GM12878 (cell line): ENCODE results near the gene ZNF804A. TPM values are rescaled to one million over a fixed set of nuclear protein-coding genes. Genes with fewer than 3 reads are reported as not detected.

ENCODE experiments used
- ATAC-seq: fragments of 200-7000 bp; cut with Tn5 transposase; 3 replicates; pipeline ENCODE4 v1.9.1; 2020; ENCODE audit warnings: mild to moderate bottlenecking, moderate library complexity
- BruUV-seq: library from RNA; stranded (reverse); fragments of 400-500 nt; replicated peaks from 2 replicates; lab custom pipeline; 2021; lab: Mats Ljungman, UMichigan
- CTCF ChIA-PET: fragments of 300-600 bp; sonication (Branson Sonifier 250); formaldehyde crosslinking; extraction: SDS; loops from one replicate; lab custom pipeline; 2021; ENCODE audit warnings: inconsistent platforms; lab: Yijun Ruan, JAX
- POLR2A ChIA-PET: fragments of 350-600 bp; formaldehyde crosslinking; extraction: SDS; loops from one replicate; lab custom pipeline; 2021; ENCODE audit warnings: inconsistent platforms; lab: Charles Lee
- RAD21 ChIA-PET: fragments of 300-600 bp; sonication (Branson Sonifier 250); formaldehyde crosslinking; loops from one replicate; lab custom pipeline; 2023; ENCODE audit warnings: antibody characterized with exemption; ENCODE audit not compliant: unreplicated experiment; lab: Charles Lee
- SMC1A ChIA-PET: fragments of 300-600 bp; sonication (Branson Sonifier 250); formaldehyde crosslinking; loops from one replicate; lab custom pipeline; 2023; ENCODE audit not compliant: unreplicated experiment, uncharacterized antibody; lab: Charles Lee
- DNase-seq: peaks from one replicate; pipeline ENCODE4 v3.0.0-alpha.2; 2011; ENCODE audit warnings: low read depth, low spot score
- FAIRE-seq: peaks from 3 replicates; lab custom pipeline; 2011; peaks lifted over from hg19 to GRCh38; lab: Jason Lieb, UNC
- H2AFZ ChIP-seq: 2 replicates; pipeline ENCODE4 v1.6.0; 2011; ENCODE audit warnings: low read depth, low read length, control low read depth; ENCODE audit not compliant: control insufficient read depth
- H3K27ac ChIP-seq: 2 replicates; pipeline ENCODE4 v1.5.1; 2011; ENCODE audit warnings: control low read depth; ENCODE audit not compliant: control insufficient read depth, insufficient read depth
- H3K27me3 ChIP-seq, 2 experiments: replicated peaks in 1 of 2; 2 replicates each; pipeline versions ENCODE4 v1.6.0 to v1.6.1; 2011; ENCODE audit warnings: low read length in 1 of 2; ENCODE audit not compliant: control insufficient read depth in 2 of 2, insufficient read depth in 2 of 2
- H3K36me3 ChIP-seq, 2 experiments: 2 replicates each; pipeline ENCODE4 v1.5.1; 2011; ENCODE audit warnings: low read length in 1 of 2; ENCODE audit not compliant: control insufficient read depth in 2 of 2, insufficient read depth in 2 of 2
- H3K4me1 ChIP-seq: 2 replicates; pipeline ENCODE4 v1.6.1; 2011; ENCODE audit warnings: mild to moderate bottlenecking, low read length, moderate library complexity, mixed read lengths; ENCODE audit not compliant: control insufficient read depth, insufficient read depth
- H3K4me2 ChIP-seq: 2 replicates; pipeline ENCODE4 v1.6.0; 2011; ENCODE audit warnings: control low read depth; ENCODE audit not compliant: control insufficient read depth, insufficient read depth
- H3K4me3 ChIP-seq: fragments of 200-600 bp; sonication (generic); 2 replicates; pipeline ENCODE4 v1.5.1; 2016
- H3K79me2 ChIP-seq: 2 replicates; pipeline ENCODE4 v1.6.0; 2011; ENCODE audit warnings: low read length; ENCODE audit not compliant: control insufficient read depth, insufficient read depth
- H3K9ac ChIP-seq: 2 replicates; pipeline ENCODE4 v1.8.0; 2011; ENCODE audit warnings: low read length, control low read depth, mixed read lengths; ENCODE audit not compliant: control insufficient read depth, insufficient read depth
- H3K9me3 ChIP-seq: replicated peaks from 3 replicates; pipeline ENCODE4 v1.5.1; 2011; ENCODE audit warnings: mild to moderate bottlenecking, low read length; ENCODE audit not compliant: control insufficient read depth, insufficient read depth
- H4K20me1 ChIP-seq: 2 replicates; pipeline ENCODE4 v1.6.0; 2011; ENCODE audit not compliant: control insufficient read depth, insufficient read depth
- ASH2L ChIP-seq: fragments of 300-600, 200-600 bp; sonication (generic); IDR thresholded peaks from 2 replicates; pipeline ENCODE4 v1.6.1; 2017; ENCODE audit warnings: low read depth, mild to moderate bottlenecking, borderline replicate concordance
- BACH1 ChIP-seq: fragments of 450-650 bp; IDR thresholded peaks from 2 replicates; pipeline ENCODE4 v1.6.1; 2017; ENCODE audit warnings: mild to moderate bottlenecking, borderline replicate concordance
- BRCA1 ChIP-seq: IDR thresholded peaks from 2 replicates; pipeline ENCODE4 v1.6.1; 2011; ENCODE audit warnings: low read depth, low read length, improper control_type of control experiment
- CEBPB ChIP-seq, 2 experiments: fragments of 150-350 bp in 1 of 2; IDR thresholded peaks; 2 replicates each; pipeline ENCODE4 v1.6.1; 2012 to 2014; ENCODE audit warnings: low read depth in 2 of 2, low read length in 2 of 2, borderline replicate concordance in 1 of 2, inconsistent platforms in 1 of 2
- EP300 ChIP-seq, 2 experiments: fragments of 150-350 bp in 1 of 2; IDR thresholded peaks; 2 replicates each; pipeline ENCODE4 v1.6.1; 2011 to 2012; ENCODE audit warnings: low read depth in 2 of 2, low read length in 2 of 2, borderline replicate concordance in 1 of 2, improper control_type of control experiment in 1 of 2, inconsistent platforms in 1 of 2; ENCODE audit not compliant: control insufficient read depth in 1 of 2
- HCFC1 ChIP-seq: fragments of 150-350 bp; IDR thresholded peaks from 2 replicates; pipeline ENCODE4 v1.6.1; 2014; ENCODE audit warnings: low read length
- HDAC2 ChIP-seq: fragments of 200-600 bp; sonication (generic); IDR thresholded peaks from 2 replicates; pipeline ENCODE4 v1.6.1; 2017
- IRF4 ChIP-seq: IDR thresholded peaks from 2 replicates; pipeline ENCODE4 v1.6.1; 2011; ENCODE audit warnings: low read depth, low read length
- NFIC ChIP-seq: IDR thresholded peaks from 2 replicates; pipeline ENCODE4 v1.6.1; 2012; ENCODE audit warnings: low read depth, mild to moderate bottlenecking, inconsistent platforms, low read length, moderate library complexity
- NFXL1 ChIP-seq: fragments of 450-650 bp; IDR thresholded peaks from 2 replicates; pipeline ENCODE4 v1.6.1; 2017; ENCODE audit warnings: antibody characterized with exemption, mild to moderate bottlenecking, borderline replicate concordance
- PAX8 ChIP-seq: fragments of 450-650 bp; IDR thresholded peaks from 2 replicates; pipeline ENCODE4 v1.6.1; 2017; ENCODE audit warnings: mild to moderate bottlenecking, moderate library complexity
- RAD21 ChIP-seq: IDR thresholded peaks from 2 replicates; pipeline ENCODE4 v1.6.1; 2011; ENCODE audit warnings: mild to moderate bottlenecking, low read depth, low read length, moderate library complexity; ENCODE audit not compliant: insufficient read depth
- RFX5 ChIP-seq: IDR thresholded peaks from 2 replicates; pipeline ENCODE4 v1.6.1; 2011; ENCODE audit warnings: low read depth, low read length, improper control_type of control experiment
- SIX5 ChIP-seq: IDR thresholded peaks from 2 replicates; pipeline ENCODE4 v1.6.1; 2011; ENCODE audit warnings: mild to moderate bottlenecking, low read depth, low read length, moderate library complexity; ENCODE audit not compliant: severe bottlenecking
- ZSCAN29 ChIP-seq: fragments of 450-650 bp; IDR thresholded peaks from 2 replicates; pipeline ENCODE4 v1.6.1; 2017; ENCODE audit warnings: mild to moderate bottlenecking, moderate library complexity
- WGBS: methylation state at CpG from one replicate; pipeline ENCODE4 v1.1.6; 2016; ENCODE audit warnings: low lambda C conversion rate; ENCODE audit not compliant: insufficient replicate concordance, insufficient coverage; ENCODE audit errors: missing lambda C conversion rate; 5-methylcytosine and 5-hydroxymethylcytosine counted together
- in situ Hi-C: fragments of 300-500 bp; cut with MboI; formaldehyde crosslinking; loops from 9 replicates; pipeline ENCODE4 v1.14.3; 2018; ENCODE audit warnings: mixed read lengths
- intact Hi-C: fragments of 100-400 bp; cut with micrococcal nuclease; formaldehyde crosslinking; loops from one replicate; pipeline ENCODE4 v1.14.2; 2022; ENCODE audit not compliant: unreplicated experiment
- polyA plus RNA-seq, 11 experiments: library from polyadenylated mRNA; depleted of rRNA in 4 of 11; unstranded in 6 of 11; stranded (reverse) in 5 of 11; fragments of >200 nt; fragmentation: Nextera tagmentation in 4 of 11; fragmentation: Illumina TruSeq in 1 of 11; extraction: Ambion mirVana in 4 of 11; extraction: Trizol in 1 of 11; gene quantifications; 1 replicate in 1 of 11; 2 replicates in 10 of 11; pipeline versions ENCODE4 v1.2.1 to v1.2.3, GENCODE V29; 2011 to 2016; ENCODE audit warnings: inconsistent platforms in 2 of 11, missing spikeins in 2 of 11, low read depth in 1 of 11
- total RNA-seq, 4 experiments: library from RNA; depleted of rRNA in 3 of 4; stranded (reverse); fragments of >200 nt in 3 of 4; fragmentation: Illumina TruSeq in 1 of 4; extraction: Trizol in 1 of 4; gene quantifications; 2 replicates each; pipeline versions ENCODE4 v1.2.1 to v1.2.3, GENCODE V29; 2013 to 2021
- TF ChIP-seq, protein P1 (sequence below): fragments of 450-650 bp; IDR thresholded peaks from 2 replicates; pipeline ENCODE4 v1.6.1; 2018; ENCODE audit warnings: mild to moderate bottlenecking, low read depth, moderate library complexity; ENCODE audit not compliant: partially characterized antibody
- TF ChIP-seq, protein P2 (sequence below): IDR thresholded peaks from 2 replicates; pipeline ENCODE4 v1.6.1; 2012; ENCODE audit warnings: low read depth, low read length, improper control_type of control experiment

The ZNF804A gene
- total and polyA plus RNA-seq, 10 of the 15 experiments (the other 5 are each of a cell fraction or from before 2014, with no cell fraction given) = 0.19 to 2.3 (median 1.4) TPM

DNA sequence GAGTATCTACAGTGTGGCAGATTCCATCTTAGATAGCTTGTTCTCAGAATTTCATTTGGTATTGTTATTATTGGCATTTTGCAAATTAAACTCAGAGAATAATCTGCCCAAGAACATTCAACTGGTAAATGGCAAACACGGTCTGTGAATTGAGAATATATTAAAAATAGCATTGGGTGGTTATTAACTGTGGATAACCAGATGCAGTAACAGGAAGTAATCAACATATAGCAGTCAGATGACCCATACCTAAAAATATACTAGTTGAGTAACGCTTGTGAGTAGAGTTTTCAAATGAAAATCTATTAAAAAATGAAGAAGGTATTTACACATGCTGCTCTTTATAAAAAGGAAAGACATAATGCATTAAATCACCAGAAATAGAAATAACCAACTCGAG lies 129.5 kb downstream of the ZNF804A start:
- TF ChIP-seq HCFC1 = no peak
- TF ChIP-seq RFX5 = no peak
- TF ChIP-seq, all 136 proteins: peak for 0
- intact Hi-C loops = no loop called here
- no peak overlapping the region for H3K4me3 ChIP-seq
- in situ Hi-C loops = no loop called here
- H3K9ac ChIP-seq = no peak overlapping the region
- no peaks in the 10 kb centered on the region for H3K4me1 ChIP-seq
- no peaks in the 10 kb centered on the region for H3K27me3 ChIP-seq
- H2AFZ ChIP-seq = no peak overlapping the region
- no peaks in the 10 kb centered on the region for H3K79me2 ChIP-seq
- ATAC-seq (no peak), FAIRE-seq (no peak), DNase-seq (no peak)
- CTCF ChIA-PET = no interaction called here
- no peak overlapping the region for H3K27ac ChIP-seq
- WGBS = 2% methylated on average over 3 of the region's 3 CpGs
- H4K20me1 ChIP-seq = no peaks in the 10 kb centered on the region
- H3K9me3 ChIP-seq = no peaks in the 10 kb centered on the region
- no peaks in the 10 kb centered on the region for H3K36me3 ChIP-seq
- no peak overlapping the region for H3K4me2 ChIP-seq
- POLR2A ChIA-PET = no interaction called here
- BruUV-seq = no TSS peak
- RAD21 ChIA-PET = no interaction called here
- SMC1A ChIA-PET = no interaction called here

DNA sequence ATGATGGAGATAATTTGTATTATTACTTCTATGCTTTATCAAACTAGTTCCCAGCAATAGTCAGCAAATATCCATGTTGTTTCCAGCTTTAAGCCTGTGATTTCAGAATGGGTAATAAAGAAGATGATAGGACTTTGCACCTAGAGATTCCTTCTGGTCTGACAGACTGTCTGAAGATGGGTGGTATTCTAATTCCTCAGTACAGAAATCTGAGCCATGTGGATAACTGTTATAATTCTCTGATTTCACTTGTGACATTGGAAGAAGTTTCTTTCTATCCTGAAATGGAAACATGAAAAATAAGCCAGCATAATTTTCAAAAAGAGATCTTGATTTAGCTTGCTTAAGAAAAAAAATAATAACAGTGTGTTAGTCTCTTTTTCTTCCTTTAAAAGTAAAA lies 130.1 kb downstream of the ZNF804A start:
- Histone ChIP-seq H3K4me2 (no peak overlapping the region), H3K79me2 (no peaks in the 10 kb centered on the region), H3K9me3 (no peaks in the 10 kb centered on the region), H2AFZ (no peak overlapping the region), H3K36me3 (no peaks in the 10 kb centered on the region), H3K4me1 (no peaks in the 10 kb centered on the region), H4K20me1 (no peaks in the 10 kb centered on the region), H3K27me3 (no peaks in the 10 kb centered on the region), H3K27ac (no peak overlapping the region), H3K4me3 (no peak overlapping the region), H3K9ac (no peak overlapping the region)
- no peak for ATAC-seq
- in situ Hi-C loops = no loop called here
- CTCF ChIA-PET = no interaction called here
- POLR2A ChIA-PET = no interaction called here
- TF ChIP-seq, protein P1, sequence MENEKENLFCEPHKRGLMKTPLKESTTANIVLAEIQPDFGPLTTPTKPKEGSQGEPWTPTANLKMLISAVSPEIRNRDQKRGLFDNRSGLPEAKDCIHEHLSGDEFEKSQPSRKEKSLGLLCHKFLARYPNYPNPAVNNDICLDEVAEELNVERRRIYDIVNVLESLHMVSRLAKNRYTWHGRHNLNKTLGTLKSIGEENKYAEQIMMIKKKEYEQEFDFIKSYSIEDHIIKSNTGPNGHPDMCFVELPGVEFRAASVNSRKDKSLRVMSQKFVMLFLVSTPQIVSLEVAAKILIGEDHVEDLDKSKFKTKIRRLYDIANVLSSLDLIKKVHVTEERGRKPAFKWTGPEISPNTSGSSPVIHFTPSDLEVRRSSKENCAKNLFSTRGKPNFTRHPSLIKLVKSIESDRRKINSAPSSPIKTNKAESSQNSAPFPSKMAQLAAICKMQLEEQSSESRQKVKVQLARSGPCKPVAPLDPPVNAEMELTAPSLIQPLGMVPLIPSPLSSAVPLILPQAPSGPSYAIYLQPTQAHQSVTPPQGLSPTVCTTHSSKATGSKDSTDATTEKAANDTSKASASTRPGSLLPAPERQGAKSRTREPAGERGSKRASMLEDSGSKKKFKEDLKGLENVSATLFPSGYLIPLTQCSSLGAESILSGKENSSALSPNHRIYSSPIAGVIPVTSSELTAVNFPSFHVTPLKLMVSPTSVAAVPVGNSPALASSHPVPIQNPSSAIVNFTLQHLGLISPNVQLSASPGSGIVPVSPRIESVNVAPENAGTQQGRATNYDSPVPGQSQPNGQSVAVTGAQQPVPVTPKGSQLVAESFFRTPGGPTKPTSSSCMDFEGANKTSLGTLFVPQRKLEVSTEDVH = no peak
- TF ChIP-seq HDAC2 (no peak), PAX8 (no peak), ZSCAN29 (no peak), RAD21 (no peak), ASH2L (no peak), CEBPB (IDR thresholded peaks at IDR 0.05; ENCODE audit: borderline replicate concordance in 1 of 2, low read depth in 2 of 2, low read length in 2 of 2) (no peak), IRF4 (no peak), NFXL1 (no peak), BACH1 (no peak), EP300 (IDR thresholded peaks at IDR 0.05; ENCODE audit: borderline replicate concordance in 1 of 2, control insufficient read depth in 1 of 2, low read depth in 2 of 2, low read length in 2 of 2) (no peak), HCFC1 (no peak), SIX5 (no peak), BRCA1 (no peak), NFIC (no peak)
- TF ChIP-seq, protein P2, sequence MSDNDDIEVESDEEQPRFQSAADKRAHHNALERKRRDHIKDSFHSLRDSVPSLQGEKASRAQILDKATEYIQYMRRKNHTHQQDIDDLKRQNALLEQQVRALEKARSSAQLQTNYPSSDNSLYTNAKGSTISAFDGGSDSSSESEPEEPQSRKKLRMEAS = no peak
- no peak for DNase-seq
- no TSS peak for BruUV-seq
- RAD21 ChIA-PET = no interaction called here
- SMC1A ChIA-PET = interaction anchor here (0.6 kb wide), 1 partner anchor 14 kb away, joined by 3 read pairs; no protein-coding TSS in a partner anchor
- no peak for FAIRE-seq
- intact Hi-C loops = no loop called here
